Thoracic aorta (tissue), 2 donors: Measurements from ENCODE around the gene PTMS. TPM values are rescaled to one million over a fixed set of nuclear protein-coding genes. Genes with fewer than 3 reads are reported as not detected.
"Not testable (repeated sequence)": the region's sequence is repeated elsewhere in the genome, so short reads cannot be mapped to it uniquely, and the experiment has no call there.

ENCODE experiments used
- ATAC-seq: fragments of 150-250 bp; one replicate; pipeline ENCODE4 v1.8.0; 2017; ENCODE audit warnings: low read depth; ENCODE audit not compliant: insufficient number of reproducible peaks, low FRiP score
- DNase-seq: peaks from one replicate; pipeline ENCODE4 v3.0.0-alpha.2; 2020; ENCODE audit warnings: low spot score
- H3K27ac ChIP-seq, 2 donors: fragments of 200-600 bp; sonication (generic); 1 replicate in 1 of 2; 2 replicates in 1 of 2; pipeline ENCODE4 v1.5.1; 2016; ENCODE audit warnings: mild to moderate bottlenecking in 2 of 2, moderate library complexity in 2 of 2
- H3K27me3 ChIP-seq: fragments of 200-600 bp; sonication (generic); replicated peaks from 2 replicates; pipeline ENCODE4 v1.6.0; 2016; ENCODE audit warnings: mild to moderate bottlenecking; ENCODE audit not compliant: insufficient read depth
- H3K36me3 ChIP-seq: fragments of 200-600 bp; sonication (generic); one replicate; pipeline ENCODE4 v1.5.1; 2016
- H3K4me1 ChIP-seq, 2 donors: fragments of 200-600 bp; sonication (generic); 1 replicate in 1 of 2; 2 replicates in 1 of 2; pipeline versions ENCODE4 v1.5.1 to v1.6.0; 2016; ENCODE audit warnings: low read depth in 2 of 2, mild to moderate bottlenecking in 1 of 2; ENCODE audit not compliant: control insufficient read depth in 1 of 2
- H3K4me3 ChIP-seq: fragments of 200-600 bp; sonication (generic); 2 replicates; pipeline ENCODE4 v1.5.1; 2016; ENCODE audit warnings: mild to moderate bottlenecking
- H3K9me3 ChIP-seq: fragments of 200-600 bp; sonication (generic); 2 replicates; pipeline ENCODE4 v1.5.1; 2016
- total RNA-seq, 2 donors: library from RNA; depleted of rRNA; stranded (reverse); fragments of >200 nt; gene quantifications; one replicate each; pipeline versions ENCODE4 v1.1.0 to v1.2.3, GENCODE V29; 2016
- TF ChIP-seq, protein P1 (sequence below): fragments of 200-600 bp; sonication (generic); IDR thresholded peaks from one replicate; pipeline ENCODE4 v1.5.1; 2019; ENCODE audit warnings: antibody characterized with exemption

Gene PTMS
- total RNA-seq, 2 donors from 2014 or later = 168 to 186 TPM

DNA sequence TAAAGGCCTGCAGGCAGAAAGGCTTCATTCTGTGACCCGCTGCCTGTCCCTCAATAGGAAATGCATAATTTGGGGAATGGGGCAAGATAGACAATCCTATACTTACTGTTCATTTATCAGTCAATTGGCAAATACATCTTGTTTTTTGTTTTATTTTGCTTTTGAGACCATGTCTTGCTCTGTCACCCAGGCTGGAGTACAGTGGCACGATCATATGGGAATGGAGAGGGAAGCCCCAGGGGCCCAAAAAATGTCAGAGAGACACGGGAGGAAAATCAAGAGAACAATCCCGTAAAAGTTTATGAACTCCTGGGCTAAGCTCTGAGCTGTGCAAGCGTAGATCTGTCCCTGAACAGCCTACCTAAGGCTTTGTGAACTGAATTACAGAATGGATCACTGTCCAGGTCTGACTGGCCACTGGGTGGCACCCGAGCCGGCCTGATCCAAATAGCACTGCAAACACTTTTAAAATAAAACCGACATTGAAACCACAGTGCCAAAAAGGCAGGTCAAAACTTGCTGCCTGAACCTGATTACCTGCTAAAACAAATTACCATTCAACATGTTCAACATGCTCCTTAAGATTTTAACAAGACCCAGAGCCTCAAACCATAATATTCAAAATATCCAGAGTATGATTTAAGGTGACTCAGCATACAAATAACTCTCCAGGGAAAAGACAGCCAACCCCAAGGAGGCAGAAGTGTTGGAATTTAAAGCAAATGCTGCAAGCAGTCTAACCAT is 30.5 kb upstream of the PTMS start:
- Histone ChIP-seq H3K36me3 (peaks cover 14% of the 10 kb centered on the region), H3K9me3 (no peaks in the 10 kb centered on the region), H3K4me3 (no peak overlapping the region), H3K27me3 (no peaks in the 10 kb centered on the region), H3K27ac (no peak overlapping the region), H3K4me1 (peaks cover 0 to 6% of the 10 kb centered on the region in 2 donors)
- no peak for ATAC-seq
- no peak for DNase-seq
- TF ChIP-seq, protein P1, sequence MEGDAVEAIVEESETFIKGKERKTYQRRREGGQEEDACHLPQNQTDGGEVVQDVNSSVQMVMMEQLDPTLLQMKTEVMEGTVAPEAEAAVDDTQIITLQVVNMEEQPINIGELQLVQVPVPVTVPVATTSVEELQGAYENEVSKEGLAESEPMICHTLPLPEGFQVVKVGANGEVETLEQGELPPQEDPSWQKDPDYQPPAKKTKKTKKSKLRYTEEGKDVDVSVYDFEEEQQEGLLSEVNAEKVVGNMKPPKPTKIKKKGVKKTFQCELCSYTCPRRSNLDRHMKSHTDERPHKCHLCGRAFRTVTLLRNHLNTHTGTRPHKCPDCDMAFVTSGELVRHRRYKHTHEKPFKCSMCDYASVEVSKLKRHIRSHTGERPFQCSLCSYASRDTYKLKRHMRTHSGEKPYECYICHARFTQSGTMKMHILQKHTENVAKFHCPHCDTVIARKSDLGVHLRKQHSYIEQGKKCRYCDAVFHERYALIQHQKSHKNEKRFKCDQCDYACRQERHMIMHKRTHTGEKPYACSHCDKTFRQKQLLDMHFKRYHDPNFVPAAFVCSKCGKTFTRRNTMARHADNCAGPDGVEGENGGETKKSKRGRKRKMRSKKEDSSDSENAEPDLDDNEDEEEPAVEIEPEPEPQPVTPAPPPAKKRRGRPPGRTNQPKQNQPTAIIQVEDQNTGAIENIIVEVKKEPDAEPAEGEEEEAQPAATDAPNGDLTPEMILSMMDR = peak; percentile 61

DNA sequence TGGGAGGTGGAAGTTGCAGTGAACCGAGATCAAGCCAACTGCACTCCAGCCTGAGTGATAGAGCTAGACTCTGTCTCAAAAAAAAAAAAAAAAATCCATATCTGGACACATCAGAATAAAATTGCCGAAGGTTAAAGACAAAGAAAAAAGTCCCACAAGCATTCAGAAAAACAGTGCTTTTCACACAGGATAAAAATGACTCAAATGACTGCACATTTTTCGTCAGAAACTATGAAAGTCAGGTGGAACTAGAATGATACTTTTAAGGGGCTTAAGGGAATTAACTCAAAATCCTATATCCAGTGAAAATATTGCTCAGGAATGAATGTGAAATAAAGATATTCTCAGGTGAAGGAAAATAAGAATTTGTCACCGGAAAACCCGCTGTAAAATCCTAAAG is 29.4 kb upstream of the PTMS start:
- Histone ChIP-seq H3K36me3 (peaks cover 6% of the 10 kb centered on the region), H3K4me3 (no peak overlapping the region), H3K4me1 (peaks cover 0 to 6% of the 10 kb centered on the region in 2 donors), H3K27ac (no peak overlapping the region), H3K27me3 (no peaks in the 10 kb centered on the region), H3K9me3 (no peaks in the 10 kb centered on the region)
- ATAC-seq = no peak
- no peak for DNase-seq
- TF ChIP-seq, protein P1 = no peak

DNA sequence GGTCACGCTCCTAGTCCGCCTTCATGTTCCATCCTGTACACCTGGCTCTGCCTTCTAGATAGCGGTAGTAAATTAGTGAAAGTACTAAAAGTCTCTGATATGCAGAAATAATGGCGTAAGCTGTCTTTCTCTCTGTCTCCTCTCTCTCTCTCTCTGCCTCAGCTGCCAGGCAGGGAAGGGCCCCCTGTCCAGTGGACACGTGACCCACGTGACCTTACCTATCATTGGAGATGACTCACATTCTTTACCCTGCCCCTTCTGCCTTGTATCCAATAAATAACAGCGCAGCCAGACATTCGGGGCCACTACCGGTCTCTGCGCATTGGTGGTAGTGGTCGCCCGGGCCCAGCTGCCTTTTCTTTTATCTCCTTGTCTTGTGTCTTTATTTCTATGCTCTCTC is 24.1 kb upstream of the PTMS start:
- H3K4me1 ChIP-seq, ATAC-seq: not testable (repeated sequence)

DNA sequence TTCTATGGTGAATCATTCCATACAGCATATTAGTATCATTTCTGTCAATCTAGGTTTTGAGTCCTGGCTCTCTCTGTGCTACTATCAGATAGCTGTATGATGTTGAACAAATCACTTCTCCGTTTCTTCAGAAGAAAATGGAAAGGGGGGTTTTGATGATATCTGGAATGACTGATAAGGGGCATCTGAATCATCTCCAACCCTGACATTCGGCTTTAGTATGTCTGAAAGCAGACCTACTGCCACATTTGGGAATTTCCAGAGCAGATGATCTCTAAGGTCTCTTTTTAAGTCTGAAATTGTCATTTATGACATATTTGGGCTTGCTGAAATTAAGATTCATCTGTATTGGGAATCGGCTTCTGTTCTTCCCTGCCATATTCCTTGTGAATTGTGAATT is 23.3 kb upstream of the PTMS start:
- H3K4me3 ChIP-seq = no peak overlapping the region
- H3K4me1 ChIP-seq = no peaks in the 10 kb centered on the region
- H3K9me3 ChIP-seq = no peaks in the 10 kb centered on the region
- no peak for DNase-seq
- peaks cover 14% of the 10 kb centered on the region for H3K36me3 ChIP-seq
- ATAC-seq = no peak
- no peaks in the 10 kb centered on the region for H3K27me3 ChIP-seq
- H3K27ac ChIP-seq = no peak overlapping the region
- TF ChIP-seq, protein P1 = no peak

More for the DNA sequence above, 24.1 kb upstream of the PTMS start:
- DNase-seq, H3K4me3 ChIP-seq, H3K27ac ChIP-seq, H3K9me3 ChIP-seq, H3K36me3 ChIP-seq, H3K27me3 ChIP-seq: not testable (repeated sequence)

DNA sequence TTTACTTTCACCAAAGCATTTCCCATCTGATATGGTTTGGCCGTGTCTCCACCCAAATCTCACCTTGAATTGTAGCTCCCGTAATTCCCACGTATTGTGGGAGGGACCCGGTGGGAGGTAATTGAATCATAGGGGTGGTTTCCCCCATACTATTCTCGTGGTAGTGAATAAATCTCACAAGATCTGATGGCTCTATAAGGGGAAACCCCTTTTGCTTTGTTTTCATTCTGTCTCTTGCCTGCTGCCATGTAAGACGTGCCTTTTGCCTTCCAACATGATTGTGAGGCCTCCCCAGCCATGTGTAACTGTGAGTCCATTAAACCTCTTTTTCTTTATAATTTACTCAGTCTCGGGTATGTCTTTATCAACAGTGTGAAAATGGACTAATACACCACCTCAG is 22.9 kb upstream of the PTMS start:
- not testable (repeated sequence) for H3K27me3 ChIP-seq, H3K4me3 ChIP-seq, H3K4me1 ChIP-seq, DNase-seq, H3K9me3 ChIP-seq, H3K27ac ChIP-seq, ATAC-seq
- H3K36me3 ChIP-seq = peaks cover 18% of the 10 kb centered on the region

DNA sequence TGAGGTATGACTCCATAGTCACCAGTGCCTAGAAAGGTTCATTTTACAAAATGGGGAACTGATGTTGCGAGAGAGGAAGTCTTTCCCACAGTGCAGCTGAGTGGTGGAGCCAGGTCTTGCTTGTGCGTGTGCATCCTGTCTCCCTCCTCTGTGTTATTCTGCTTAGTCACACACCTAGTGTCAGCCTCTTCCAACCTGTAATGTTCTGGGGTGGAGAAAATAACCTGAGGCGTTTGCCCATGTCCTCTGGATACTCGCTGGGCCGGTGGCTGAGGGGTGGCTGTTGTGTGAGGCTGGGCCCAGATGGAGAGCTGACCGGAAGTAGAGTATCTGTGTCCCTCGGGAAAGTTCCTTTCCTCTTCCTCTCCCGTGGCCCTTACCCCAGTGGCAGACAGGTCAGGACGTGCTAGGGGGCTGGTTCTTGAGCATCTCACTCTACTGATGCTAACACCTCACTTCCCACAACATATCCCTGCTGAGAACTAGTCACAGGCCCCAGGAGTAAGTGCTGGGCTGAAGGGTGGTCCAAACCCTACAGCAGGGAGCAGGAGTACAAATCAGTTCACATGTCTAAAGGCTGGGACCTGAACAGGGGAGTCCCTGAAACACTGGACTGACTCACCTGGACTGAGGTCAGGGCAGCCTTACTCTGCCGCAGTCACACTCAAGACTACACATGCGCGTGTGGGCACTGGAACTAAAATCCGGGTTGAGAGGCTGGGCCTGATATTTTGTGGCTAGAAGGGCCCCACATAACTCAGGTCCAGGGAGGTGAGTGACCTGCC is 20.2 kb upstream of the PTMS start:
- no peak for DNase-seq
- Histone ChIP-seq H3K4me1 (peaks cover 0 to 2% of the 10 kb centered on the region in 2 donors), H3K27me3 (no peaks in the 10 kb centered on the region), H3K27ac (peak overlapping the region; percentile 12 to 17), H3K9me3 (no peaks in the 10 kb centered on the region), H3K36me3 (peaks cover 42% of the 10 kb centered on the region), H3K4me3 (no peak overlapping the region)
- ATAC-seq = no peak
- TF ChIP-seq, protein P1 = no peak
